GM12878 (cell line): ENCODE data around the gene REPS2.

ENCODE experiments used
- BMI1 ChIP-seq: fragments of 450-650 bp; IDR thresholded peaks from 2 replicates; pipeline ENCODE4 v1.6.1; 2016; ENCODE audit warnings: mild to moderate bottlenecking, moderate library complexity, borderline replicate concordance
- CEBPB ChIP-seq, 2 experiments: fragments of 150-350 bp in 1 of 2; IDR thresholded peaks; 2 replicates each; pipeline ENCODE4 v1.6.1; 2012 to 2014; ENCODE audit warnings: low read depth in 2 of 2, low read length in 2 of 2, borderline replicate concordance in 1 of 2, inconsistent platforms in 1 of 2
- E2F4 ChIP-seq: IDR thresholded peaks from 2 replicates; pipeline ENCODE4 v1.6.1; 2012; ENCODE audit warnings: low read depth, low read length, improper control_type of control experiment
- NFXL1 ChIP-seq: fragments of 450-650 bp; IDR thresholded peaks from 2 replicates; pipeline ENCODE4 v1.6.1; 2017; ENCODE audit warnings: antibody characterized with exemption, mild to moderate bottlenecking, borderline replicate concordance
- POLR2AphosphoS2 ChIP-seq: IDR thresholded peaks from 2 replicates; pipeline ENCODE4 v1.6.1; 2011; ENCODE audit warnings: low read depth, mild to moderate bottlenecking, low read length, improper control_type of control experiment, moderate library complexity
- SMAD5 ChIP-seq: IDR thresholded peaks from 2 replicates; pipeline ENCODE4 v1.6.1; 2016; ENCODE audit warnings: antibody characterized with exemption, low read depth
- TF ChIP-seq, protein P1 (sequence below), 3 experiments: IDR thresholded peaks in 2 of 3; conservative IDR thresholded peaks in 1 of 3; 2 replicates each; pipeline ENCODE4 v1.5.1; 2011; ENCODE audit warnings: low read depth in 3 of 3, low read length in 3 of 3, mild to moderate bottlenecking in 3 of 3, control low read depth in 2 of 3, moderate library complexity in 2 of 3, inconsistent platforms in 1 of 3, mixed read lengths in 1 of 3; ENCODE audit not compliant: control insufficient read depth in 2 of 3, insufficient read depth in 1 of 3; ENCODE audit errors: extremely low read depth in 1 of 3

GRCh38 chrX:17031827-17032226 is 85.4 kb downstream of the REPS2 start:
- no peak for TF ChIP-seq BMI1
- no peak for TF ChIP-seq CEBPB (IDR thresholded peaks at IDR 0.05; ENCODE audit: borderline replicate concordance in 1 of 2, low read depth in 2 of 2, low read length in 2 of 2)
- no peak for TF ChIP-seq POLR2AphosphoS2
- TF ChIP-seq E2F4, result no peak
- TF ChIP-seq, protein P1, sequence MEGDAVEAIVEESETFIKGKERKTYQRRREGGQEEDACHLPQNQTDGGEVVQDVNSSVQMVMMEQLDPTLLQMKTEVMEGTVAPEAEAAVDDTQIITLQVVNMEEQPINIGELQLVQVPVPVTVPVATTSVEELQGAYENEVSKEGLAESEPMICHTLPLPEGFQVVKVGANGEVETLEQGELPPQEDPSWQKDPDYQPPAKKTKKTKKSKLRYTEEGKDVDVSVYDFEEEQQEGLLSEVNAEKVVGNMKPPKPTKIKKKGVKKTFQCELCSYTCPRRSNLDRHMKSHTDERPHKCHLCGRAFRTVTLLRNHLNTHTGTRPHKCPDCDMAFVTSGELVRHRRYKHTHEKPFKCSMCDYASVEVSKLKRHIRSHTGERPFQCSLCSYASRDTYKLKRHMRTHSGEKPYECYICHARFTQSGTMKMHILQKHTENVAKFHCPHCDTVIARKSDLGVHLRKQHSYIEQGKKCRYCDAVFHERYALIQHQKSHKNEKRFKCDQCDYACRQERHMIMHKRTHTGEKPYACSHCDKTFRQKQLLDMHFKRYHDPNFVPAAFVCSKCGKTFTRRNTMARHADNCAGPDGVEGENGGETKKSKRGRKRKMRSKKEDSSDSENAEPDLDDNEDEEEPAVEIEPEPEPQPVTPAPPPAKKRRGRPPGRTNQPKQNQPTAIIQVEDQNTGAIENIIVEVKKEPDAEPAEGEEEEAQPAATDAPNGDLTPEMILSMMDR (IDR thresholded peaks at IDR 0.05 in 2 of 3, conservative IDR thresholded peaks at IDR 0.05 in 1 of 3; ENCODE audit: control insufficient read depth in 2 of 3, extremely low read depth in 1 of 3, insufficient read depth in 1 of 3, low read depth in 3 of 3, low read length in 3 of 3), result no peak
- TF ChIP-seq SMAD5, result no peak
- TF ChIP-seq NFXL1, result no peak
